Muscle layer of colon (tissue), 2 donors: ENCODE measurements around the gene PDXK.

Experiments used
- H3K27ac ChIP-seq: one replicate; pipeline ENCODE4 v1.7.0; 2013; ENCODE audit warnings: low read depth, mild to moderate bottlenecking, low read length, moderate library complexity
- H3K27me3 ChIP-seq, 2 donors: one replicate each; pipeline ENCODE4 v1.7.0; 2013; ENCODE audit warnings: low read length in 2 of 2, mild to moderate bottlenecking in 2 of 2; ENCODE audit not compliant: insufficient read depth in 2 of 2, control insufficient read depth in 1 of 2
- H3K36me3 ChIP-seq: one replicate; pipeline ENCODE4 v1.7.0; 2013; ENCODE audit warnings: mild to moderate bottlenecking, low read length; ENCODE audit not compliant: insufficient read depth
- H3K4me1 ChIP-seq: one replicate; pipeline ENCODE4 v1.7.0; 2013; ENCODE audit warnings: mild to moderate bottlenecking, low read length; ENCODE audit not compliant: insufficient read depth
- H3K4me3 ChIP-seq, 2 donors: one replicate each; pipeline ENCODE4 v1.7.0; 2013; ENCODE audit warnings: low read length in 2 of 2, low read depth in 1 of 2, mild to moderate bottlenecking in 1 of 2, moderate library complexity in 1 of 2
- H3K9ac ChIP-seq: one replicate; pipeline ENCODE4 v1.7.0; 2013; ENCODE audit warnings: low read length
- H3K9me3 ChIP-seq: one replicate; pipeline ENCODE4 v1.7.0; 2013; ENCODE audit warnings: mild to moderate bottlenecking, low read length
- donor health status: abdominal sarcoma.
- donor health status: Adenocarcinoma of cecum.

PDXK gene

GRCh38 chr21:43753439-43753799, 34.5 kb downstream of the PDXK start:
- no peak overlapping the region for H3K4me3 ChIP-seq
- H3K36me3 ChIP-seq, result peaks cover 47% of the 10 kb centered on the region
- H3K27ac ChIP-seq, result no peak overlapping the region
- peaks cover 10% of the 10 kb centered on the region for H3K4me1 ChIP-seq
- no peaks in the 10 kb centered on the region for H3K27me3 ChIP-seq
- H3K9ac ChIP-seq, result no peak overlapping the region
- no peaks in the 10 kb centered on the region for H3K9me3 ChIP-seq

GRCh38 chr21:43754948-43755781, 36.2 kb downstream of the PDXK start:
- no peak overlapping the region for H3K9ac ChIP-seq
- H3K27me3 ChIP-seq, result no peaks in the 10 kb centered on the region
- peaks cover 47% of the 10 kb centered on the region for H3K36me3 ChIP-seq
- H3K9me3 ChIP-seq, result no peaks in the 10 kb centered on the region
- peaks cover 17% of the 10 kb centered on the region for H3K4me1 ChIP-seq
- no peak overlapping the region for H3K27ac ChIP-seq
- no peak overlapping the region for H3K4me3 ChIP-seq

GRCh38 chr21:43755820-43756594, 37.1 kb downstream of the PDXK start:
- Histone ChIP-seq H3K4me3 (no peak overlapping the region), H3K4me1 (peaks cover 17% of the 10 kb centered on the region), H3K9me3 (no peaks in the 10 kb centered on the region), H3K27me3 (no peaks in the 10 kb centered on the region), H3K27ac (no peak overlapping the region), H3K9ac (no peak overlapping the region), H3K36me3 (peaks cover 44% of the 10 kb centered on the region)

GRCh38 chr21:43757601-43758000, 38.7 kb downstream of the PDXK start:
- Histone ChIP-seq H3K4me1 (peaks cover 17% of the 10 kb centered on the region), H3K4me3 (peak overlapping the region in 1 of 2 donors; percentile 14), H3K9ac (no peak overlapping the region), H3K27ac (peak overlapping the region; percentile 79), H3K9me3 (no peaks in the 10 kb centered on the region), H3K27me3 (no peaks in the 10 kb centered on the region), H3K36me3 (peaks cover 35% of the 10 kb centered on the region)

GRCh38 chr21:43758111-43758641, 39.2 kb downstream of the PDXK start:
- Histone ChIP-seq H3K36me3 (peaks cover 30% of the 10 kb centered on the region), H3K27me3 (no peaks in the 10 kb centered on the region), H3K9me3 (no peaks in the 10 kb centered on the region), H3K27ac (peak overlapping the region; percentile 79), H3K4me1 (peaks cover 17% of the 10 kb centered on the region), H3K4me3 (peak overlapping the region; percentile 6 to 14), H3K9ac (no peak overlapping the region)

- peaks cover 17% of the 10 kb centered on the region for H3K4me1 ChIP-seq
- H3K4me3 ChIP-seq, result peak overlapping the region; percentile 6 to 14
- peaks cover 24% of the 10 kb centered on the region for H3K36me3 ChIP-seq
- no peaks in the 10 kb centered on the region for H3K27me3 ChIP-seq
- H3K9ac ChIP-seq, result peak overlapping the region; percentile 10
- H3K27ac ChIP-seq, result peak overlapping the region; percentile 79
- no peaks in the 10 kb centered on the region for H3K9me3 ChIP-seq
Measured at GRCh38 chr21:43758811-43759210, 39.9 kb downstream of the PDXK start.

GRCh38 chr21:43759651-43760050, 40.7 kb downstream of the PDXK start:
- Histone ChIP-seq H3K27ac (no peak overlapping the region), H3K36me3 (peaks cover 15% of the 10 kb centered on the region)

GRCh38 chr21:43760391-43760958, 41.5 kb downstream of the PDXK start:
- Histone ChIP-seq H3K27ac (no peak overlapping the region), H3K4me3 (no peak overlapping the region), H3K9me3 (no peaks in the 10 kb centered on the region), H3K36me3 (peaks cover 10% of the 10 kb centered on the region), H3K9ac (no peak overlapping the region), H3K27me3 (no peaks in the 10 kb centered on the region), H3K4me1 (peaks cover 17% of the 10 kb centered on the region)

More at GRCh38 chr21:43759651-43760050, 40.7 kb downstream of the PDXK start:
- no peaks in the 10 kb centered on the region for H3K9me3 ChIP-seq
- H3K4me3 ChIP-seq, result no peak overlapping the region
- no peak overlapping the region for H3K9ac ChIP-seq
- no peaks in the 10 kb centered on the region for H3K27me3 ChIP-seq
- H3K4me1 ChIP-seq, result peaks cover 17% of the 10 kb centered on the region

- Histone ChIP-seq H3K36me3 (no peaks in the 10 kb centered on the region), H3K27ac (no peak overlapping the region), H3K9me3 (no peaks in the 10 kb centered on the region), H3K9ac (no peak overlapping the region), H3K27me3 (no peaks in the 10 kb centered on the region), H3K4me3 (no peak overlapping the region), H3K4me1 (peaks cover 17% of the 10 kb centered on the region)
Measured at GRCh38 chr21:43761886-43762285, 43.0 kb downstream of the PDXK start.

GRCh38 chr21:43762303-43763128, 43.6 kb downstream of the PDXK start:
- H3K27me3 ChIP-seq, result no peaks in the 10 kb centered on the region
- peaks cover 11% of the 10 kb centered on the region for H3K4me1 ChIP-seq
- no peak overlapping the region for H3K27ac ChIP-seq
- no peaks in the 10 kb centered on the region for H3K9me3 ChIP-seq
- no peak overlapping the region for H3K4me3 ChIP-seq
- H3K9ac ChIP-seq, result no peak overlapping the region
- no peaks in the 10 kb centered on the region for H3K36me3 ChIP-seq
